ENCODE data around the gene SIRT7. TPM values are rescaled to one million over a fixed set of nuclear protein-coding genes. Genes with fewer than 3 reads are reported as not detected.
"Not testable (repeated sequence)": the region's sequence is repeated elsewhere in the genome, so short reads cannot be mapped to it uniquely, and the experiment has no call there.

The SIRT7 gene
- total and polyA plus RNA-seq, 8 donors = 9.6 to 40.2 (median 13.5) TPM

- intact Hi-C loops (cut with DNase I) = no loop called here
- Histone ChIP-seq H3K36me3 (peaks cover 0 to 6% (median 0%) of the 10 kb centered on the region in 3 donors), H3K9me3 (no peaks in the 10 kb centered on the region), H3K4me3 (no peak overlapping the region), H3K27me3 (no peaks in the 10 kb centered on the region), H3K27ac (no peak overlapping the region), H3K4me1 (peaks cover 14 to 40% (median 22%) of the 10 kb centered on the region in 3 donors)
- FAIRE-seq = no peak
- DNase-seq = peak in 1 of 6 donors; percentile 59
- no peak for ATAC-seq
- no peak for TF ChIP-seq CTCF (IDR thresholded peaks at IDR 0.05)
- WGBS, 2 donors = 93 to 95% methylated on average over 22 to 23 of the region's 23 CpGs
These were observed 4.1 kb upstream of the SIRT7 start for GRCh38 chr17:81921996-81922565.

- Histone ChIP-seq H3K4me1 (peaks cover 19 to 45% (median 28%) of the 10 kb centered on the region in 3 donors), H3K4me3 (no peak overlapping the region), H3K9me3 (no peaks in the 10 kb centered on the region), H3K36me3 (peaks cover 0 to 6% (median 0%) of the 10 kb centered on the region in 3 donors), H3K27me3 (no peaks in the 10 kb centered on the region), H3K27ac (no peak overlapping the region)
- FAIRE-seq (no peak), ATAC-seq (no peak), DNase-seq (no peak)
- intact Hi-C loops (cut with DNase I) = no loop called here
- TF ChIP-seq CTCF (IDR thresholded peaks at IDR 0.05) = no peak
- WGBS, 2 donors = 88 to 96% methylated on average over 3 of the region's 3 CpGs
These were observed 3.5 kb upstream of the SIRT7 start for GRCh38 chr17:81921537-81921862.

- ATAC-seq (no peak), DNase-seq (peak in 1 of 6 donors; percentile 55), FAIRE-seq (no peak)
- WGBS, 2 donors = 84 to 86% methylated on average over 32 to 33 of the region's 33 CpGs
- no peaks in the 10 kb centered on the region for H3K9me3 ChIP-seq
- peaks cover 19 to 45% (median 28%) of the 10 kb centered on the region in 3 donors for H3K4me1 ChIP-seq
- no peak for TF ChIP-seq CTCF (IDR thresholded peaks at IDR 0.05)
- H3K36me3 ChIP-seq = peaks cover 0 to 6% (median 0%) of the 10 kb centered on the region in 3 donors
- no peak overlapping the region for H3K27ac ChIP-seq
- H3K27me3 ChIP-seq = no peaks in the 10 kb centered on the region
- intact Hi-C loops (cut with DNase I) = no loop called here
- no peak overlapping the region for H3K4me3 ChIP-seq
These were observed 2.9 kb upstream of the SIRT7 start for GRCh38 chr17:81920612-81921536.

GRCh38 chr17:81918832-81919545 is 1.0 kb upstream of the SIRT7 start:
- Histone ChIP-seq H3K27ac (no peak overlapping the region), H3K27me3 (no peaks in the 10 kb centered on the region), H3K9me3 (no peaks in the 10 kb centered on the region), H3K36me3 (peaks cover 0 to 17% (median 4%) of the 10 kb centered on the region in 3 donors), H3K4me1 (peaks cover 10 to 29% (median 14%) of the 10 kb centered on the region in 3 donors), H3K4me3 (no peak overlapping the region)
- ATAC-seq (peak in 1 of 4 donors; percentile 1), FAIRE-seq (no peak), DNase-seq (peak in 1 of 6 donors; percentile 57)
- 73 to 80% methylated on average over 14 to 15 of the region's 15 CpGs for WGBS, 2 donors
- intact Hi-C loops (cut with DNase I) = no loop called here
- no peak for TF ChIP-seq CTCF (IDR thresholded peaks at IDR 0.05)

- peak in 1 of 6 donors; percentile 50 for DNase-seq
- 20 to 23% methylated on average over 9 of the region's 9 CpGs for WGBS, 2 donors
- FAIRE-seq; H3K27me3 ChIP-seq; H3K9me3 ChIP-seq; intact Hi-C loops (cut with DNase I): not testable (repeated sequence)
- ATAC-seq = peak; percentile 10 to 42 (median 36)
- Histone ChIP-seq H3K36me3 (peaks cover 0 to 24% (median 11%) of the 10 kb centered on the region in 3 donors), H3K27ac (peak overlapping the region in 2 of 4 donors; percentile 54 to 55), H3K4me1 (peaks cover 5 to 22% (median 9%) of the 10 kb centered on the region in 3 donors), H3K4me3 (peak overlapping the region in 3 of 4 donors; percentile 89 to 95 (median 93))
These were observed 325 bp upstream of the SIRT7 start for GRCh38 chr17:81918333-81918669.
